ENCODE data around the gene TASOR2.
A peak's percentile ranks its signal among the peaks of the same experiment; 100 is the strongest.

Gene TASOR2

DNA sequence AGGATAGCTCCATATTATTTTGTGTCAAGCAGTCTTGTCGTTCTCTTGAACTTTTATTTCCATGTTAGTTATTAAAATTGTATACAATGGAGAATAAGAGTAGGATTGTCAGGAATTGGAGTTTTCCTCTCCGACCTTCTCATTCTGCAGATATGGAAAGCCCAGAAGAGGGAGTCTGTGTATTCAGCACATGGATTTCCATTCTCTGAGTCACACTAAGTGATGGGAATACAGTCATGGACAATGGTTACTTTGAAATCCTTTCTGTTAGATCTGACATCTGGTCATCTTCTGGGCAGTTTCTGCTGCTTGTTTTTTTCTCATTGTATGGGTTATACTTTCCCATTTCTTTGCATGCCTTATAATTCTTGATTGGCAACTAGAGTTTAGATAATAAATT is 5.0 kb upstream of the TASOR2 start:
- no peak for DNase-seq (ENCODE audit: low read depth in 2 of 3, low spot score in 2 of 3)

DNA sequence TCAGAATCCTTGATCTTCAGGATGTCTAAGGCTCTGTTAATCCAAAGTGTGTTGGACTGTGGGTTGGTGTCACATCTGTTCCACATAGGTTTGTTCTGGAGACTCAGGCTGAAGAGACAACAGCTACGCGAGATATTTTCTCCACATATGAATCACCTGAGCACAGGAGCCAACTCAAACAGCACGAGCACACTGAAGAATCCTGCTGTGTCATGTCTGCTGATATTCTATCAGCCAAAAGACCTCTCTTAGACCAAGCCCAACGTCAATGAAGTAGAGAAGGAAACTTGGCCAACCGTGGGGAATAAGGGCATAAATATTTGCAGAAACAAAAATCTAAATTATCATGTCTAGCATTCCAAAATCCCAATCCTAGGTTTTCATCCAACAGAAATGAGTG is 2.7 kb upstream of the TASOR2 start:
- DNase-seq (ENCODE audit: low read depth in 2 of 3, low spot score in 2 of 3), result no peak

DNA sequence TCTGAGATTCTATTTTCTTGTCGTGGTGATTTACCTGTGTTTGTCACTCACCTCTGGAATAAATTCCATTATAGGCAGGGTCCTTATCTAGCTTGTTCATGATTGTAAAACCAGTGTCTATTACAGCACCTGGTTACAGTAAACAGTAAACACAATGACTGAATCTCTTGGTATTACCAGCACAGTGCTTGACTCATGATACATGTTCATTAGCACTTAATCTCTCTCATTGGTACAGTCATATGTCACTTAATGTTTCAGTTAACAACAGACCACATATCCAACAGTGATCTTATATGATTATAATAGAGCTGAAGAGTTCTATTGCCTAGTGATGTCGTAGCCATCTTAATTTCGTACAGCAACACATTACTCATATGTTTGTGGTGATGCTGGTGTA is 1.6 kb upstream of the TASOR2 start:
- DNase-seq (ENCODE audit: low read depth in 2 of 3, low spot score in 2 of 3), result no peak

DNA sequence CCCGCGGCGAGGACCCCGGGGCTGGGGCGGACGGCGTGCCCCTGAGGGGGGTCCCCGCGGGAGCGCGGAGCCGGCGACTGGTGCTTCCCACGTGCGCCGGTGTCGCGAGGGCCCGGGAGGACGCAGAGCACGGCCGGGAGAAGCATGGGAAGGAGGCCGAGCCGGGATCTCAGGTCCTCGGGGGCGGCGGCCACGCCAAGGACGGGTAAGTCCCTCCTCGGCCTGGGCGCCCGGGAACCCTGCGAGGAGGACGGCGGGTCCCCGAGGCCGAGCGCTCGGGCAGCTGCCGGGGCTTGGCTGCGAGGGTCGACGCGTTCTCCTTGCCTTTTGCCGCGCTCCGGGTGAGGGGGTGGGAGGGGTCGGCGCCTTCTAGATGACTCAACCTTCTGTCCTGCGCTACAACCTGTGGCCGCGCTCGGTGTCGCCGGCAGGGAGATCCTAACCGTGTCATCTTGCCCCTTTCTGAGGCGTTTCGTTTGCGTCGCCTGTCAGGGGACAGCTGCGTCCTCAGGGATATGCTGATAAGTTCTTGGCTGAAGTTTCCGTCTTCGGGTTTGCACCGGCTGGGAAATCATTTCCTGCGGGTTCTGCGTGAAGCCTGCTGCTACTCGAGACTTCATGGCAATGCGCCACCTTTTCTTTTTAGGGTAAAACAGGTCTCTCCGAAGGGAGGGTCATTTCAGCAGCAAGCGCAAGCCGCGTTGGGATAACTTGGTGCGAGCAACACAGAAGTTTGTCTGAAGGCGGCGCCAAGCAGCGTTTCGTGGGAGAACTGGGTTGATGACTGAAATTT is 529 bp downstream of the TASOR2 start:
- peak; percentile 39 to 52 (median 45) for DNase-seq (ENCODE audit: low read depth in 2 of 3, low spot score in 2 of 3)

DNA sequence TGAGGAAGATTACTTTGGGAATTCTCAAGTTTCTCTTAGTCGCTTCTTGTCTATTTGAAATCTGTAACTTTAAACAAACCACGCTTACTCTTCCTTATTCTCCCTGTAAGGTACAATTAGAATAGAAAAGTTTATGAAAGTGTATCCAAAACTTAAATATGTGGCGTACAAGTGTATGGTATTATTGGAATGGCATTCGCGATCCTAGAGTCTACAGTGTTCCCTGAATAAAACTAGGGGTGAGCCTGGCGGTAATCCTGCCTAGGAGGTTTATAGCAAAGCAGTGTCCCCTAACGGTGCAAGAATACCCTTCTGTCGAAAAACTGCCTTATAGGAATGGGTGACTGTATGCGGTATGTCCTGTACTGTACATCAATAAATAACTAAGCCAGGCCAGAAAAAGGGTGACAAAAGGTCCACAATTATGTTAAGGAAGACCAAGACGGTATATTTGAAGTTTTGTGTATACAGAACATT is 1.2 kb downstream of the TASOR2 start:
- no peak for DNase-seq (ENCODE audit: low read depth in 2 of 3, low spot score in 2 of 3)

DNA sequence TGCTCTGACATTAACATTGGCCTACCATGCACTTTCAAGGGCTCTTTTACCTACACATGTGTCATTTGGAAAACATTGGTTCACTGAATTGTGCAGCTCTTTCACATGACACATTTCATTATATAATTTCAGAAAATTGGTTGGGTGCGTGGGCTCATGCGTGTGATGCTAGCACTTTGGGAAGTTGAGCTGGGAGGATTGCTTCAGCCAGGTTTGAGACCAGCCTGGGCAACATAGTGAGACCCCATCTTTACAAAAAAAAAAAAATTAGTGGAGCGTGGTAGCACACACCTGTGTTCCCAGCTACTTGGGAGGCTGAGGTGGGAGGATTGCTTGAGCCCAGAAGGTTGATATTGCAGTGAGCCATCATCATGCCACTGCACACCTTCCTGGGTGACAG is 3.9 kb downstream of the TASOR2 start:
- no peak for DNase-seq (ENCODE audit: low read depth in 2 of 3, low spot score in 2 of 3)

DNA sequence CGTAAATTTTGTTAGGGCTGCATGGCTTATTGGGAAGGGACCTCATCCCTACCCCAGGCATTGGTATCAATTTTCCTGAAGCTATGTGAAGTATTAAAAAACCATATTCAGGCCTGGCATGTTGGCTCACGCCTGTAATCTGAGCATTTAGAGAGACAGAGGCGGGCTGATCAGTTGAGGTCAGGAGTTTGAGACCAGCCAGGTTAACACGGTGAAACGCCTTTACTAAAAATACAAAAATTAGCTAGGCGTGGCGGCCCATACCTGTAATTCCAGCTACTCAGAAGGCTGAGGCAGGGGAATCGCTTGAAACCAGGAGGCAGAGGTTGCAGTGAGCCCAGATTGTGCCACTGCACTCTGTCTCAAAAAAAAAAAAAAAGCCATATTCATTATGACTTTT is 7.1 kb downstream of the TASOR2 start:
- DNase-seq (ENCODE audit: low read depth in 2 of 3, low spot score in 2 of 3), result no peak

DNA sequence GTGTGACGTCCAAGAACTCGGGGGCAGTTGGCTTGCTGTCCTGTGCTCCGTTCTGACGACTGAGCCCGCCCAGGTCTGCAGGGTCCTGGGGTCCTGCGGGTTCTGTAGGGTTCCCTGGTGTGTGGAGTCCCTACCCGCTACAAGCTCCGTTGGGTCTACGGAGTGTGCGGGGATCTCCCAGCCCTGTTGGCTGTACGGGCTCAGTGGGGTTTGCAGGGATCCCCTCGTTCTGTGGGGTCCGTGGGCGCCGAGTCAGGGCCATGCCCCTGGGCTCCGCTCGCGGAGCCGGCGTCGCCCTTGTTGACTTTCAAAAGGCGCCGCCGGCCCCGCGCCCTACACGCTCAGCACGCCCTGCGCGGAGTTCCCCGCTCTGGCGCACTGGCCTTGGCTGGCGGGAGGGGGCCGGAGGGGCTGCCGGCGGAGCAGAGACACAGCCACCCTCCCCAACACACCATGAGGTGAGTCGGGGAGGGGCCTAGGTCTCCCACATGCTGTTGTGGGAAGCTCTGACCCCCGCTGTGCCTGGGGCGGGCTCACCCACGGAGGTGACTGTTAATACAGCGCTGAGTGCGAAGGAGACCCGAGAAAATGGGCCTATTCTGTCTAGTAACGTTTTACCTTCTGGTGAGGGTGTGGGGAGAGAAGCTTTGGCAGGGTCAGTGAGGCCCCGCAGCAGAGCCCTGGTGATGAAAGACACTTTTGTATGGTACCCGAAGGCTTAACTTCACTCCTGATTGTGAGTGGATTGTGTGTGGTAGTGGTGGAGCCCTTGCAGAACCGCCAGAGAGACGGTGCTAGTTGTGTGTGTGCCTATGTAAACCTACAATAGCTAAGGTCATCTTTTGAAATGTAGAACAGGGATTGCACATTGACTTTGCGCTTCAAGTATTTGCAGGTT is 8.1 kb downstream of the TASOR2 start:
- peak; percentile 25 to 58 (median 41) for DNase-seq (ENCODE audit: low read depth in 2 of 3, low spot score in 2 of 3)

DNA sequence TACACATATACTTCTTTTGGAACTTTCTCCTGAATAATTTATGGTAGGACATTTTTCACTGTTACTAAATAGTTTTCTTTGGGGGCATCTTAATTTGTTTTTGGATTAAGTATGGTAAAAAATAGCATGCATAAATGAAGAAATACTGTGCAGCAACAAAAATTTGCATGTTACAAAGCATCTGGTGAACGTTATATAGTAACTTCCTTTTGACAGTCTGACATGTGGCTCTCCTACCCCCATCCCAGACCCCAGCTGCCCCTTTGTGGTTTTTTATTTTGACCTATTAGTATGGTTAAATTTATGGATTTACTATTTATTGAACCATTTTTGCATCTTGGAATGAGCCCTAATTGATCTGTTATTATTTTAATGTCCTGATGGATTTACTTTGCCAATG is 9.9 kb downstream of the TASOR2 start:
- no peak for DNase-seq (ENCODE audit: low read depth in 2 of 3, low spot score in 2 of 3)

DNA sequence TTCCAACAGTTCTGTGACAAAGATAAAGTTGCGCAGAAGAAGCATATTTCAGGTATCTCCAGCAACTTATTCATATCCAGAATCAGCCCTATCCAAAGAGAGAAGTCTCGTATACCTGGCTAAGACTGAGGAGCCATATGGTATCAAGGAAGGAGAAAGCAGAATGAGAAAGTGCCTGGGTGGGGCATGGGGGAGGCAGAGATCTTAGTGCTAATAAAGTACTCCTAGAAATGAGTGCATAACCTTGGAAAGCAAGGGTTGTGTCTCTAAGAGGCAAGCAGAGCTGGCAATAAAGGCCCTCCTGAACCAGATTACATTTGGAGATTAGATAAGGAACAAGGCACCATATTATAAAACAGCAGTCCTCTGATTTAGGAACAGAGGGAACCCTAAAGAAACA is 12.7 kb downstream of the TASOR2 start:
- no peak for DNase-seq (ENCODE audit: low read depth in 2 of 3, low spot score in 2 of 3)

DNA sequence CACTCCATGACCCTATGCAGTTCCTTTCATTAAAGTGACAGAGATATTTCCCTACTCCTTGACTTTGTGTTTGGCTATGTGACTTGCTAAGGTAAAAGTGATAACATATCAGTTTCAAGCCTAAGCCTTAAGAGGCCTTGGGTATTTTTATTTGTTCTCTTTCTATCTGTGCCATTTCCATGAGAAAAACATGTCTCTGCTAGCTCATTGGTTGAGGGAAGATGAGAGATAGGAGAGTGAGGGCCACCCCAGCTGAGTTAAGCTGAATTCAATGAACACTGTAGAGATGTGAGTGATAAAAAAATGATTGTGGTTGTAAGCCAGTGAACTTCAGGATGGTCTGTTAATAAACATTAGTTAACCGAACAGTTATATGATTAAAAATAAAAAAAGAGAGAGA is 13.4 kb downstream of the TASOR2 start:
- DNase-seq (ENCODE audit: low read depth in 2 of 3, low spot score in 2 of 3), result no peak

DNA sequence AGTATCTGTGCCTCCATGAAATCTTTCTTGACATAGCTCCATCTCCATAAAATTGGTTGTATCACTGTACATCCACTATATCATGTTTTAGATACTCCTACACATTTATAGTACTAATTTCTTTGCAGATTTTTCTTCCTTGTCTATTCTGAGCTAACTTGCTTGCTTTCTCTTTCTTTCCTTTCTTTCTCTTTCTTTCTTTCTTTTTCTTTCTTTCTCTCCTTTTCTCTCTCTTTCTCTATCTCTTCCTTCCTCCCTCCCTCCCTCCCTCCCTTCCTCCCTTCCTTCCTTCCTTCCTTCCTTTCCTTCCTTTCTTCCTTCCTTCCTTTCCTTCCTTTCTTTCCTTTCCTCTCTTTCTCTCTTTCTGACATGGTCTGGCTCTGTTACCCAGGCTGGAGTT is 23.7 kb downstream of the TASOR2 start:
- no peak for DNase-seq (ENCODE audit: low read depth in 2 of 3, low spot score in 2 of 3)

DNA sequence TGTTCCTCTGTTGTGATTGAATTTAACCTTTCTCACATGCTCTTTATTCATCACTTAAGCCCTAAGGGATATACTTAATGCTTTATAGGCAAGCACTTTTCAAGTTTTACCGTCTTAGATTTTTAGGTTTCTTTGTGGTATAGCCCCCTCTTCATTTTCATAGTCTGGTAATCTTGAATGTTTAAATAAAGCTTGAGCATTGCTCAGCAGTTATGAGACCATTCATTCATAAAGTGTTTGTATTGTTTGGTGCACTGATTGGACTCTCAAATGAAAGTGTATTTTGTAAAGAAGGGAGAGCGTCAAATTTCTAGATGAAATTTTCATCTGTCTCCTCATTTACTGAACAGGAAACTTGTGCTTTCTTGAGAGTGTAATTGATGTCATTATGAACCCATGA is 25.2 kb downstream of the TASOR2 start:
- no peak for DNase-seq (ENCODE audit: low read depth in 2 of 3, low spot score in 2 of 3)

DNA sequence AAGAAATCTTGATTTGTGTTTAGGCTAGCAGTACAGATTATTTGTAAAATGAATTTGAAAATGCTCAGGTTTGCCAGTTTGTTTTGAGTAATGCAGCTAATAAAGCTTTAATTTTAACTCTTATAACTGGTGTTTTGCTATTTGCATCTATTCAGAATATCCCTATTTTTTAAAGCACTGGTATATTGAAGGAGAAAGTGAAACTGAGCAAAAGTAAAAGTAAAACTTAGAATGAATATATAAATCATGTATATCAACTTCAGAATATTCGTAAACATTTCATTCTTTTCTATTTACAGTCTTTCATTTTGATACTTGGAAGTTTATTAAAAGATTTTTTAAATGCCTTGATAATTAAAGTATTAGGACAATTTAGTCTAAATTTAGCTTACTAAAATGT is 26.2 kb downstream of the TASOR2 start:
- no peak for DNase-seq (ENCODE audit: low read depth in 2 of 3, low spot score in 2 of 3)

DNA sequence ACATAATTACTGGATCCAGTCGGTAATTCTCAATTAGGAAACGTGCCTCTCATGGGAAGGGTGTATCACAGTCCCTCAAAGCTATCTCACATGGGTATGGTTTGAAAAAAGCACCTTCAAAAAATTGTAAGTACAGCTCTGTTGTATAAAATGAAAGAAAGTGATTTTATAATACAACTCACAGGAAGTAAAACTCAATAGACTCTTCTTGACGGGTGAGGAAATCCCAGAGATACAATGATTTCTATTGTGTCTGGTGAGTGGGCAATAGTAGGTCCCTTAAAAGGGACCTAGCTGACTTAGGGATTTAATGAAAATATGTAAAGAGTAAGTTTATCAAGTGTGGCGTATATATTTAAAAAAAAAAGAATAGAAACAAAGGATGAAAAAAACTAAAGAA is 27.0 kb downstream of the TASOR2 start:
- DNase-seq (ENCODE audit: low read depth in 2 of 3, low spot score in 2 of 3), result no peak

DNA sequence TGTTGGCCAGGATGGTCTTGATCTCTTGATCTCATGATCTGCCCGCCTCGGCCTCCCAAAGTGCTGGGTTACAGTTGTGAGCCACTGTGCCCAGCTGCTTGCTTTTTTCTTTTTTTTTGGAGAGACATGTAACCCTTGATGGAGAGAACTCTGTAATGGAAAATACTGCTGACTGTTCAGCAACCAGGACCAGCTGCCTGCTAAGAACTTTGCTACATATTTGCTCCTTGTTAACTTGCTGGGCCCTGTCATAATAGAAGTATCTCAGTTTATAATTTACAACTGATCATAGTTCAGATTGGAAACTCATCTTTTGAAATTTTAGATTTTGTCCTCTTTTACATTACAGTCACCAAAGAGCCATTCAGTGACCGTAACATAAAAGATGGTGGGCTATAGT is 34.9 kb downstream of the TASOR2 start:
- DNase-seq (ENCODE audit: low read depth in 2 of 3, low spot score in 2 of 3), result no peak

DNA sequence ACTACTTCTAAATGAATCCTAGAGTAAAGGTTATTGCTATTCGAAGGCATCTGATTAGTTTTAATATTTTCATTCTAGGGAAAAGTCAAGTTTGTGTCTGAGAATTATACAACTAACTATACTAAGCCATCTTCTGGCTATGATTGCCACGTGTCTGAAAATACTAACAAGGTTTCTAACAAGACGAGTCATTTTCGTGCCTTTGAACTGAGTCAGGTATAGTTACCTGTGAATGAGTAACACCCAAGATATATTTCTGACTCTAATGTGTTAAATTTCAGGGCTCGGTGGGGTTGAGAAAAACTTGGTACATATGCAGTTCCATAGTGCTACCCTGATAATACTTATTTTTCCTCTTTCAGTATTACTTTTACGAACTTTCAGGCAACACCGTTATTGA is 35.5 kb downstream of the TASOR2 start:
- DNase-seq (ENCODE audit: low read depth in 2 of 3, low spot score in 2 of 3), result no peak

DNA sequence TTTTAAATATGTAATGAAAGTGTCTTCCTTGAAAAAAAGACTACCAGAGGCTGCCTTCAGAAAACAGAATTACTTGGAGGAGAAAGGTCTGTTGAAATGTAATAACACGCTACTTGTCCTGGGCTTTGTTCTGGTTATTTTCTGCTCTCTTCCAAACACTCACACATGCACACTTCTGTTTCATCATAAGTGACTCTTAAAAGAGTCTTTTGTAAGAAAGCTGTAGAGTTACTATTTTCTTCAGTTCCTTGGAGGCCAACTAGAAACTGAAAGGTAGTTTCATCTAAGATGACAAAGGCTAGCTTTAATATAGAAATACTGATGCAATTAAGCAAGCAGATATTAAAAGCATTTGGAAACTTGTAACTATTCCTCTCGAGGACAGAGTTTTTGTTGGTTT is 39.1 kb downstream of the TASOR2 start:
- no peak for DNase-seq (ENCODE audit: low read depth in 2 of 3, low spot score in 2 of 3)

DNA sequence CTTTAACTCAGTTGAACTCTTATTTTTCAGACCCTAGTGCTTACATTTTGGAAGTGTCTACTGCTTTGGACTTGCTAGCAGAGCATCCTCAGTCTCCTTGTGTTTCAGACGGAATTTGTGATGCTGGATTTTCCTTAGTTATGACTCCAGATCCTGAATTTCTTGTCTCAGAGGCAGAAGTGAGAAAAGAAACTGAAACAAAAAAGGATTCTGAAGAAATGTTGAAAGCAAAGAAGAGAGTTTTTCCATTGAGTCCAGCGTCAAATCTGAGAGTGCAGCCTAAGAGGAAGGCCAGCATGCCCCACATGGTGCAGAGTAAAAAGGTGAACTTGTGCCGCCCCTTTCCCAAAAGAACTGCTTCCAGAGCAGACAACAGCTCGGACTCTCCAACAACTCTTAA is 46.1 kb downstream of the TASOR2 start:
- no peak for DNase-seq (ENCODE audit: low read depth in 2 of 3, low spot score in 2 of 3)

DNA sequence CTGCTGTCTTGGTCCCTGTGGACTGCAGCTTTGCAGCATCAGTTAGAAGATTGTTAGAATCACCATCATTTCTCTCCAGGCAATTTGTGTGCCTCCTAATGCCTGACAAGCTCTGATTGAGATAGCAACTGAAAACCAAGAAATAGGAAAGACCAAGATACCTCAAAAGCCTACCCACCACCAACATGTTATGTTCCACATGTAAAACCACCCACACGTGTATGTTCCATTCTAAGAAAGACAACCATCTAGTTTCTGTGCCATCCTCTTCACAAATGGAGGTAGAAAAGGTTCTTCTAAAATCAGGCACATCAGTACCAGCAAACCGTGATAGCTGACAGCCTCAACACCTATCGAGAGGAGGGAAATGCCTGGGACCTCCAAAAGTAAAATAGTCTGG is 46.9 kb downstream of the TASOR2 start:
- DNase-seq (ENCODE audit: low read depth in 2 of 3, low spot score in 2 of 3), result no peak

DNA sequence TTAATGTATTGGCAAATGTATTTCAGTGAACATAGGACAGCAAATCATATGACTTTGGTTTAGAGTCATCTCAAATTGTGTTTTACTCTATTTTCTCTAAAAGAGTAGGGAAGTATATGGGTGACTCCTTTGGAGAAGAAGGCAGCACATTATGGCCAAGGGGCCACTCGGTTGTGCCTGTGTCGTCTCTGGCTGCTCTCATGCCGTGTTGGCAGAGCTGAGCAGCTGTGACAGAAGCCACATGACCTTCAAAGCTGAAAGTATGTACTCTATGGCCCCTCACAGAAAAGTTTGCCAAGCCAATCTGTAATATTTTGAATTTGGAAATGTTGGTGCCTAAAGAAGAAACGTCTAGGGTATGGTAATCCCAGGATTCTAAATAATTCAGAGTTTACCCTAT is 47.5 kb downstream of the TASOR2 start:
- DNase-seq (ENCODE audit: low read depth in 2 of 3, low spot score in 2 of 3), result no peak

Data from activated CD8-positive, alpha-beta memory T cell treated with anti-CD3 and anti-CD28 coated beads for 48 hours (primary cell).